ENCODE results near the gene NECTIN2. TPM values are rescaled to one million over a fixed set of nuclear protein-coding genes. Genes with fewer than 3 reads are reported as not detected.
"Not testable (repeated sequence)": the region's sequence is repeated elsewhere in the genome, so short reads cannot be mapped to it uniquely, and the experiment has no call there.

The NECTIN2 gene
- polyA plus RNA-seq, 3 donors: 181 to 187 (median 187) TPM

GRCh38 chr19:44847144-44848035 is 1.3 kb downstream of the NECTIN2 start:
- DNase-seq: peak; percentile 78

- peak; percentile 55 for DNase-seq
Measured at GRCh38 chr19:44848036-44848811, 2.1 kb downstream of the NECTIN2 start.

- DNase-seq: peak; percentile 75
Measured at GRCh38 chr19:44848812-44849447, 2.8 kb downstream of the NECTIN2 start.

GRCh38 chr19:44850641-44851109 is 4.6 kb downstream of the NECTIN2 start:
- DNase-seq: no peak

- DNase-seq: no peak
Measured at GRCh38 chr19:44851427-44851826, 5.3 kb downstream of the NECTIN2 start.

GRCh38 chr19:44855606-44856005 is 9.5 kb downstream of the NECTIN2 start:
- no peak for DNase-seq

GRCh38 chr19:44856421-44857083 is 10.5 kb downstream of the NECTIN2 start:
- no peak for DNase-seq

- no peak for DNase-seq
Measured at GRCh38 chr19:44857837-44858236, 11.7 kb downstream of the NECTIN2 start.

- not testable (repeated sequence) for DNase-seq
Measured at GRCh38 chr19:44861576-44861975, 15.5 kb downstream of the NECTIN2 start.

GRCh38 chr19:44863990-44864389 is 17.9 kb downstream of the NECTIN2 start:
- DNase-seq: no peak

- DNase-seq: no peak
Measured at GRCh38 chr19:44865196-44865767, 19.2 kb downstream of the NECTIN2 start.

GRCh38 chr19:44866664-44867063 is 20.6 kb downstream of the NECTIN2 start:
- DNase-seq: no peak

- DNase-seq: no peak
Measured at GRCh38 chr19:44867578-44867977, 21.5 kb downstream of the NECTIN2 start.

GRCh38 chr19:44869733-44870470 is 23.8 kb downstream of the NECTIN2 start:
- no peak for DNase-seq

- no peak for DNase-seq
Measured at GRCh38 chr19:44871809-44872208, 25.7 kb downstream of the NECTIN2 start.

- DNase-seq: no peak
Measured at GRCh38 chr19:44872661-44873060, 26.6 kb downstream of the NECTIN2 start.

- no peak for DNase-seq
Measured at GRCh38 chr19:44874317-44874716, 28.2 kb downstream of the NECTIN2 start.

GRCh38 chr19:44875666-44876451 is 29.8 kb downstream of the NECTIN2 start:
- no peak for DNase-seq

- no peak for DNase-seq
Measured at GRCh38 chr19:44876930-44877535, 30.9 kb downstream of the NECTIN2 start.
